Breast epithelium (tissue), 4 donors: ENCODE results near the gene TMEM117. TPM values are rescaled to one million over a fixed set of nuclear protein-coding genes. Genes with fewer than 3 reads are reported as not detected.

Source experiments
- DNase-seq, 2 donors: peaks; one replicate each; pipeline ENCODE4 v3.0.0-alpha.2; 2019; ENCODE audit warnings: low spot score in 2 of 2
- H3K27ac ChIP-seq, 2 donors: fragments of 200-600 bp; sonication (generic) in 1 of 2; one replicate each; pipeline ENCODE4 v1.5.1; 2016 to 2019; ENCODE audit warnings: mild to moderate bottlenecking in 1 of 2
- H3K27me3 ChIP-seq, 2 donors: fragments of 200-600 bp; sonication (generic) in 1 of 2; one replicate each; pipeline versions ENCODE4 v1.5.1 to v1.6.0; 2017 to 2019; ENCODE audit warnings: control low read depth in 1 of 2, mild to moderate bottlenecking in 1 of 2
- H3K36me3 ChIP-seq: fragments of 200-600 bp; one replicate; pipeline ENCODE4 v1.5.1; 2019
- H3K4me1 ChIP-seq, 2 donors: fragments of 200-600 bp; sonication (generic); one replicate each; pipeline ENCODE4 v1.5.1; 2016 to 2019; ENCODE audit warnings: control low read depth in 1 of 2
- H3K4me3 ChIP-seq, 3 donors: fragments of 200-600 bp; sonication (generic); 1 replicate in 2 of 3; 2 replicates in 1 of 3; pipeline ENCODE4 v1.5.1; 2016 to 2019; ENCODE audit warnings: mild to moderate bottlenecking in 3 of 3, moderate library complexity in 2 of 3
- H3K9me3 ChIP-seq, 2 donors: fragments of 200-600 bp; sonication (generic) in 1 of 2; one replicate each; pipeline ENCODE4 v1.5.1; 2016 to 2019; ENCODE audit warnings: control low read depth in 1 of 2
- POLR2A ChIP-seq: fragments of 450-650 bp; IDR thresholded peaks from one replicate; pipeline ENCODE4 v1.6.1; 2016; ENCODE audit warnings: antibody characterized with exemption, mild to moderate bottlenecking, moderate library complexity
- POLR2AphosphoS5 ChIP-seq, 3 donors: sonication (generic); formaldehyde crosslinking; IDR thresholded peaks; one replicate each; pipeline ENCODE4 v1.6.1; 2017; ENCODE audit warnings: antibody characterized with exemption in 3 of 3
- intact Hi-C: fragments of 100-400 bp; cut with DNase I; formaldehyde crosslinking; loops from one replicate; pipeline ENCODE4 v1.15.1; 2023; ENCODE audit warnings: low total_unique reads
- total RNA-seq, 3 donors: library from RNA; depleted of rRNA; stranded (reverse); fragments of >200 nt; gene quantifications; one replicate each; pipeline ENCODE4 v1.1.0, GENCODE V29; 2016
- TF ChIP-seq, protein P1 (sequence below), 3 donors: fragments of 450-650 bp; IDR thresholded peaks; one replicate each; pipeline ENCODE4 v1.5.1; 2016 to 2017; ENCODE audit warnings: antibody characterized with exemption in 3 of 3, mild to moderate bottlenecking in 3 of 3, moderate library complexity in 3 of 3

Gene TMEM117
- total RNA-seq, 3 donors from 2014 or later = 6.1 to 17.1 (median 7.2) TPM

DNA sequence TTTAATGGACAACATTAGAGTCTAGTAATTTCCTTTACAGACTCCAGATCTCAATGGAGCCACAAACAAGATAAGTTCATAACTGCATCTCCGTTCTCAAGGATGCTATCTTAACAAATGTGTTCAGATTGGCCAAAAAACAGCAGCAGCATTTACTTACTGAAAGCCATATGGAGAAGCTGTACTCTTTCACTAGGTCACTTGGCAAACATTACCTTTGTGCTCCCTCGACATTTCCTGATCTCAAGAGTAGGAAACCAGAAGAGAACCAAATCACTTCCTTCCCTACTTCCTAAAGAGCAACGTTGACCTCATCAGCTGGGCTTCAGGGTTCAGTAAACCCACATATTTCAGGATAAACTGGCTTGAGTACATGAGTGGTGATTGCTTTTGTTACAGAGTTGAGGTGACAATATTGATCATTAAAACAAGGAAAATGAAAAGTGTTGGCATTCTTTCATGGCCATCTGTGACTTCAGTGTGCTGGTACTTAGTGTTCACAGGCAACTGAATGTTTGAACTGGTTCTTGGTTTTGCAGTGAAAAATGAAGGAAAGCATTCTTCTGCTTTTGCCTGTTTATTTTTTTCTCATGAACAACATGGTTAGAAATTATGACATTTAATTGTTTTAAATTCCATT lies 449.6 kb downstream of the TMEM117 start:
- intact Hi-C loops = no loop called here
- H3K4me1 ChIP-seq = no peaks in the 10 kb centered on the region
- DNase-seq = no peak
- TF ChIP-seq, protein P1, sequence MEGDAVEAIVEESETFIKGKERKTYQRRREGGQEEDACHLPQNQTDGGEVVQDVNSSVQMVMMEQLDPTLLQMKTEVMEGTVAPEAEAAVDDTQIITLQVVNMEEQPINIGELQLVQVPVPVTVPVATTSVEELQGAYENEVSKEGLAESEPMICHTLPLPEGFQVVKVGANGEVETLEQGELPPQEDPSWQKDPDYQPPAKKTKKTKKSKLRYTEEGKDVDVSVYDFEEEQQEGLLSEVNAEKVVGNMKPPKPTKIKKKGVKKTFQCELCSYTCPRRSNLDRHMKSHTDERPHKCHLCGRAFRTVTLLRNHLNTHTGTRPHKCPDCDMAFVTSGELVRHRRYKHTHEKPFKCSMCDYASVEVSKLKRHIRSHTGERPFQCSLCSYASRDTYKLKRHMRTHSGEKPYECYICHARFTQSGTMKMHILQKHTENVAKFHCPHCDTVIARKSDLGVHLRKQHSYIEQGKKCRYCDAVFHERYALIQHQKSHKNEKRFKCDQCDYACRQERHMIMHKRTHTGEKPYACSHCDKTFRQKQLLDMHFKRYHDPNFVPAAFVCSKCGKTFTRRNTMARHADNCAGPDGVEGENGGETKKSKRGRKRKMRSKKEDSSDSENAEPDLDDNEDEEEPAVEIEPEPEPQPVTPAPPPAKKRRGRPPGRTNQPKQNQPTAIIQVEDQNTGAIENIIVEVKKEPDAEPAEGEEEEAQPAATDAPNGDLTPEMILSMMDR (IDR thresholded peaks at IDR 0.05) = no peak
- TF ChIP-seq POLR2AphosphoS5 (IDR thresholded peaks at IDR 0.05) (no peak), POLR2A (no peak)
- peaks cover 0 to 10% of the 10 kb centered on the region in 2 donors for H3K9me3 ChIP-seq
- H3K36me3 ChIP-seq = no peaks in the 10 kb centered on the region
- no peaks in the 10 kb centered on the region for H3K27me3 ChIP-seq
- no peak overlapping the region for H3K4me3 ChIP-seq
- H3K27ac ChIP-seq = no peak overlapping the region

DNA sequence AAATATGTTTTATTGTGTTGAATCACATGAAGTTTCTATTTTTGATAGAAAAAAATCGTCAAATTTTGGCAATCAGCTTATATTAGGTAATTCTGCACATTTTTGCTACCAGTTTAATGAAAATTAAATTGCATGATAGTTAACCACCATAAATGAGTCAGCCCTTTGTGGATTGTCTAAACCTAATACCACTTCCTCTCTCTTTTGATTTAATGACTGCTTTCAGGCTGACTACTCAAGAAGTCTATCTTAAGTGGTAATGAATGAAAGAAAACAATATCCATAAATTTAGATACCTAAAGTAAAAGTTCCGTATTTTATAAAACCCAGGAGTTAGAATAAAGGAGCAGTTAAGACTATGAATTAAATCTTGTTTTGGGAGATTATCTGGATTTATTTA lies 450.5 kb downstream of the TMEM117 start:
- Histone ChIP-seq H3K4me1 (no peaks in the 10 kb centered on the region), H3K36me3 (no peaks in the 10 kb centered on the region), H3K4me3 (no peak overlapping the region), H3K27ac (no peak overlapping the region), H3K9me3 (peaks cover 3 to 13% of the 10 kb centered on the region in 2 donors), H3K27me3 (no peaks in the 10 kb centered on the region)
- TF ChIP-seq POLR2AphosphoS5 (IDR thresholded peaks at IDR 0.05) (no peak), POLR2A (no peak)
- TF ChIP-seq, protein P1 (IDR thresholded peaks at IDR 0.05) = no peak
- no peak for DNase-seq
- intact Hi-C loops = no loop called here

DNA sequence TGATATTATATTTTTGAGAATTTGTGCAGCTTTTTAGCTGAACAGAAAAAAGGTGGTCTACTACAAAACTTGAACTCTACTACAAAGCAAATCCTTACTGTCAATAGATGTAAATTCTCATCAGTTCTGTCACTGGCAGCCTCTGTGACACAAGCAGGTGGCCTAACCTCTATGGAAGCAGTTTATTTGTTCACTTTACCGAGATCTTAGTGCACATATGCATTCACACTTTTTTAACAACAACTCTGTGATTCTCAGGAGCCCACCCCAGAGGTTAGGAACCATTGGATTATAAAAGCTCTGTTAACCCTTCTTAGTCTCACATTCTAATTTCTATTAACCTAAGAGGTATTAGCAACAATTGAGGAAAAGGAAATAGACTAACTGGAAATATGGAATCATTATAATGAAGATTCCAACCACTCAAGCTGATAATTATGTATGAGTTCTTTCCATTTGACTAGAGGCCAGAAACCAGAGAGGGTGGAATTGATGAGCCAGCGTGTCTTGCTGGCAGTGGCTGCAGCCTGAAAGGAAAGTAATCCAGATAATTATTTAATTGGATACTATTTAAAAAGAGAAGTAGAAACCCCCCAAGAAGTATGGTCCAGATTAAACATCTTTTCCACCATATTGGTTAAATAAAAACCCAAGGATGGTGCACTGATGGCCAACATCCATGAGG lies 451.1 kb downstream of the TMEM117 start:
- Histone ChIP-seq H3K27ac (no peak overlapping the region), H3K27me3 (no peaks in the 10 kb centered on the region)
- intact Hi-C loops = no loop called here

DNA sequence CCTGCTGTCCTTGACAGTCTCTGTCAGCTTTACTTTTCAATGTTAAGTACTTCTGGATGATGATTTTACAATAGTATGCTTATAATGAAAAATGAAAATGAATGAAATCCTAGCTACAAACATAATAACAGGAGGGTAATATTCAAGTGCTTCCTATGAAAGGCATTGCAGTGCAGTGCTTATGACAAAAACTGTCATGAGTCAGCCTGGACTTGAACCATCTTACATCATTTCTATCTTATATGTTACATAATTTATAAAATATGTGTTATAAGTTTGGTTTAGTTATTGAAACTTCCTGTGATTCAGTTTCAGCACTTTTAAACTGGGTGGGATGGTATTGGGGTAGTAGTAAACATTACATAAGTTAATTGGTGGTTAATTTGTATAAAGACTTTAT lies 451.7 kb downstream of the TMEM117 start:
- H3K4me1 ChIP-seq = no peaks in the 10 kb centered on the region
- H3K27ac ChIP-seq = no peak overlapping the region
- no peaks in the 10 kb centered on the region for H3K27me3 ChIP-seq
- no peak for DNase-seq
- TF ChIP-seq POLR2AphosphoS5 (IDR thresholded peaks at IDR 0.05) = no peak
- TF ChIP-seq, protein P1 (IDR thresholded peaks at IDR 0.05) = no peak
- TF ChIP-seq POLR2A = no peak
- intact Hi-C loops = no loop called here
- no peaks in the 10 kb centered on the region for H3K36me3 ChIP-seq
- no peak overlapping the region for H3K4me3 ChIP-seq
- peaks cover 3 to 13% of the 10 kb centered on the region in 2 donors for H3K9me3 ChIP-seq

More for the DNA sequence above, 451.1 kb downstream of the TMEM117 start:
- no peak for TF ChIP-seq POLR2AphosphoS5 (IDR thresholded peaks at IDR 0.05)
- TF ChIP-seq, protein P1 (IDR thresholded peaks at IDR 0.05) = no peak
- no peak for TF ChIP-seq POLR2A
- Histone ChIP-seq H3K4me1 (no peaks in the 10 kb centered on the region), H3K4me3 (no peak overlapping the region), H3K36me3 (no peaks in the 10 kb centered on the region), H3K9me3 (peaks cover 3 to 13% of the 10 kb centered on the region in 2 donors)
- DNase-seq = no peak

DNA sequence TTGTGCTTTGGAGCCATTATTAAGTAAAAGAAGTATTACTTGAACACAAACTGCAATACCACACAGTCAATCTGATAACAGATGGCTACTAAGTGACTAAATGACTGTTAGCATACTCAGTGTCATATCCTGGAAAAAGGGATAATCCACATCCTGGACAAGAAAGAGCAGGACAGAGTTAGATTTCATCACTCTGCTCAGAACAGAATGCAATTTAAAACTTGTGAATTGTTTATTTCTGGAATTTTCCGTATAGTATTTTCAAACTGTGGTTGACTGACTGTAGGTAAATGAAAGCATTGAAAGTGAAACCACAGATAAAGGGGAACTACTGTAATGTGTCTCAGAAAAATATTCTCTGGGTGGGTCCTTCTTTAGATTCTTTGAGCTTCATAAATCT lies 458.8 kb downstream of the TMEM117 start:
- no peak overlapping the region for H3K27ac ChIP-seq
- no peak overlapping the region for H3K4me3 ChIP-seq
- no peaks in the 10 kb centered on the region for H3K36me3 ChIP-seq
- peaks cover 9 to 39% of the 10 kb centered on the region in 2 donors for H3K9me3 ChIP-seq
- no peaks in the 10 kb centered on the region for H3K27me3 ChIP-seq
- no peak for DNase-seq
- TF ChIP-seq POLR2AphosphoS5 (IDR thresholded peaks at IDR 0.05) (no peak), POLR2A (no peak)
- TF ChIP-seq, protein P1 (IDR thresholded peaks at IDR 0.05) = no peak
- no peaks in the 10 kb centered on the region for H3K4me1 ChIP-seq
- intact Hi-C loops = no loop called here
